ENCODE measurements around the gene SOX11.

Gene SOX11

DNA sequence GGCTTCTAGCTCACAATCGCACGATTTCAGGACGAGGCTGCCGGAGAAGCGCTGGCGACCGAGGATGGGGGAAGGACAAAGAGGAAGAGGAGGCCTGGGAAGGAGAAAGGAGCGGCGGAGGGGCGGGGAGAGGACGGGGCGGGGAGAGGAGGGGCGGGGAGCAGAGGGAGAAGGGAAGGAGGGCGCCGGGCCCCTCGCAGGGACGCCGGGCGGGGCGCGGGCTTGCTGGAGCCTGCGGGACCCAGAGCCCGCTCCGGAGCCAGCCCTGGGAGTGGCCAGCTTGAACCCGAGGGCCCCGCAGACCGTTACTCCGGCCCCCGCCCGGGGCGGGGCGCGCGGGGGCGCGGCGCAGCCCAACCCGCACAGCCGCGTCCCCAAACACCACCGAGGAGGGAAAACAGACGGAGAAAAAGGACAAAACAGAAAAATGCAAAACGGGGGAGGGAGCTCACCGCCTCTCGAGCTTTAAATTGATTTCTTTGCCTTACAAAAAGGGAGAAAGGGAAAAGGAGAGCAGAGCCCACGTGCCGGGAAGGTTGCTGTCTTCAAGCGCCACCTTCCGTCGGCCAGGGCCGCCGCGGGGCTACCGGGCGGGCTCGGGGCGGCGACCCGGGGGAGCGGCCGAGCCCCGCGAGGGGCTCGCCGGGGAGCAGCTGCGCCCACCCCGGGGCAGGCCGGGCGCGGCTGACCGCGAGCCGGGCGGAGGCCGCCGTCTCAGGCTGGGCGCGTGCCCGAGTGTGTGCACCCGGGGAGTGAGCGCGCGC lies 781 bp upstream of the SOX11 start:
- no peak for DNase-seq (ENCODE audit: low read depth in 3 of 3, low spot score in 1 of 3)

DNA sequence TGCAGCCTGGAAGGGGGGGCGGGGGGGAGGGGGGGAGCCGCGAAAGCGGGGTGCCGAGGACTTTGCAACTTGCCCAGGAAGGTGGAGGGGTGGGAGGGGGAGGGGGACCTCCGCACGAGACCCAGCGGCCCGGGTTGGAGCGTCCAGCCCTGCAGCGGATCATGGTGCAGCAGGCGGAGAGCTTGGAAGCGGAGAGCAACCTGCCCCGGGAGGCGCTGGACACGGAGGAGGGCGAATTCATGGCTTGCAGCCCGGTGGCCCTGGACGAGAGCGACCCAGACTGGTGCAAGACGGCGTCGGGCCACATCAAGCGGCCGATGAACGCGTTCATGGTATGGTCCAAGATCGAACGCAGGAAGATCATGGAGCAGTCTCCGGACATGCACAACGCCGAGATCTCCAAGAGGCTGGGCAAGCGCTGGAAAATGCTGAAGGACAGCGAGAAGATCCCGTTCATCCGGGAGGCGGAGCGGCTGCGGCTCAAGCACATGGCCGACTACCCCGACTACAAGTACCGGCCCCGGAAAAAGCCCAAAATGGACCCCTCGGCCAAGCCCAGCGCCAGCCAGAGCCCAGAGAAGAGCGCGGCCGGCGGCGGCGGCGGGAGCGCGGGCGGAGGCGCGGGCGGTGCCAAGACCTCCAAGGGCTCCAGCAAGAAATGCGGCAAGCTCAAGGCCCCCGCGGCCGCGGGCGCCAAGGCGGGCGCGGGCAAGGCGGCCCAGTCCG lies 540 bp downstream of the SOX11 start:
- no peak for DNase-seq (ENCODE audit: low read depth in 3 of 3, low spot score in 1 of 3)

DNA sequence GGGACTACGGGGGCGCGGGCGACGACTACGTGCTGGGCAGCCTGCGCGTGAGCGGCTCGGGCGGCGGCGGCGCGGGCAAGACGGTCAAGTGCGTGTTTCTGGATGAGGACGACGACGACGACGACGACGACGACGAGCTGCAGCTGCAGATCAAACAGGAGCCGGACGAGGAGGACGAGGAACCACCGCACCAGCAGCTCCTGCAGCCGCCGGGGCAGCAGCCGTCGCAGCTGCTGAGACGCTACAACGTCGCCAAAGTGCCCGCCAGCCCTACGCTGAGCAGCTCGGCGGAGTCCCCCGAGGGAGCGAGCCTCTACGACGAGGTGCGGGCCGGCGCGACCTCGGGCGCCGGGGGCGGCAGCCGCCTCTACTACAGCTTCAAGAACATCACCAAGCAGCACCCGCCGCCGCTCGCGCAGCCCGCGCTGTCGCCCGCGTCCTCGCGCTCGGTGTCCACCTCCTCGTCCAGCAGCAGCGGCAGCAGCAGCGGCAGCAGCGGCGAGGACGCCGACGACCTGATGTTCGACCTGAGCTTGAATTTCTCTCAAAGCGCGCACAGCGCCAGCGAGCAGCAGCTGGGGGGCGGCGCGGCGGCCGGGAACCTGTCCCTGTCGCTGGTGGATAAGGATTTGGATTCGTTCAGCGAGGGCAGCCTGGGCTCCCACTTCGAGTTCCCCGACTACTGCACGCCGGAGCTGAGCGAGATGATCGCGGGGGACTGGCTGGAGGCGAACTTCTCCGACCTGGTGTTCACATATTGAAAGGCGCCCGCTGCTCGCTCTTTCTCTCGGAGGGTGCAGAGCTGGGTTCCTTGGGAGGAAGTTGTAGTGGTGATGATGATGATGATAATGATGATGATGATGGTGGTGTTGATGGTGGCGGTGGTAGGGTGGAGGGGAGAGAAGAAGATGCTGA lies 1.4 kb downstream of the SOX11 start:
- DNase-seq (ENCODE audit: low read depth in 3 of 3, low spot score in 1 of 3): no peak

DNA sequence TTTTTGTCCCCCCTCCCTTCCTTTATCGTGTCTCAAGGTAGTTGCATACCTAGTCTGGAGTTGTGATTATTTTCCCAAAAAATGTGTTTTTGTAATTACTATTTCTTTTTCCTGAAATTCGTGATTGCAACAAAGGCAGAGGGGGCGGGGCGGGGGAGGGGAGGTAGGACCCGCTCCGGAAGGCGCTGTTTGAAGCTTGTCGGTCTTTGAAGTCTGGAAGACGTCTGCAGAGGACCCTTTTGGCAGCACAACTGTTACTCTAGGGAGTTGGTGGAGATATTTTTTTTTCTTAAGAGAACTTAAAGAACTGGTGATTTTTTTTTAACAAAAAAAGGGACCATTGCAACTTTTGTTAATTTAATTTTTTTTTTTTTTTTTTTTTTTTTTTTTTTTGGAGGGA lies 2.1 kb downstream of the SOX11 start:
- no peak for DNase-seq (ENCODE audit: low read depth in 3 of 3, low spot score in 1 of 3)

DNA sequence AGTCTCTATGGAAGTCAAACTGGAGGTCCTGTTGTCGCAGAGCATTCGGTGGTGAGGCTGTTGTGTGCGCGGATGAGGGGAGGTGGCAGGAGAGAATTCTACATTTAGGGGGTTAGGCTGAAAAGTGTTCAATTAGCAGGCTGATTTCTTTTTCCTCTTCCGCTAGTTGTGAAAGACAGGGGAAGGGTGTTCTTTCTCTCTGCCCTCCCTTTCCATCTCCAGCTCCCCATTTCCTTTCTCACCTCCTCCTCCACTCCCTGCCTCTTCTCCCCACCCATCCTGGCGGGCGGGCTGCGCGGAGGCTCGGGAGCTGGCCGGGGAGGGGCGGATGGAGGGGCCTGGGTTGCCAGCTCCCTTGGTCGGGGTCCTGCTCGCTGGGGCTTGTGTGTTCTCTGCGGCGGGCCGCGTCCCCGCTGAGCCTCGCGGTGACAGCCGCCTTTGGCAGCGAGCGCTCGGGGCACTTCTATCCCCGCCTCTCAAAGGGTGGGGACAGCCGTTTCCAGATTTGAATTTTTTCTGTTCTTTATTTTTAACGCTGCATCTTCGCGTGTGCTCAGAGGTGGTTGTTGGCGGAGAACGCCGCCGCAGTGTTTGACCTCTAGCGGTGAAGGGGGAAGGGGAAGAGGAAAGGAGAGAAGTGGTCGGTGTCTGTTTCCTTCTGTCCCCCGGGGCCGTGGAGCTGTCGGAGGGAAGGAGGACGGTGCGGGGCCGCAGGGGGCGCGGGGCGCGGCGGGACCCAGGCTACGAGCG lies 3.6 kb downstream of the SOX11 start:
- no peak for DNase-seq (ENCODE audit: low read depth in 3 of 3, low spot score in 1 of 3)

DNA sequence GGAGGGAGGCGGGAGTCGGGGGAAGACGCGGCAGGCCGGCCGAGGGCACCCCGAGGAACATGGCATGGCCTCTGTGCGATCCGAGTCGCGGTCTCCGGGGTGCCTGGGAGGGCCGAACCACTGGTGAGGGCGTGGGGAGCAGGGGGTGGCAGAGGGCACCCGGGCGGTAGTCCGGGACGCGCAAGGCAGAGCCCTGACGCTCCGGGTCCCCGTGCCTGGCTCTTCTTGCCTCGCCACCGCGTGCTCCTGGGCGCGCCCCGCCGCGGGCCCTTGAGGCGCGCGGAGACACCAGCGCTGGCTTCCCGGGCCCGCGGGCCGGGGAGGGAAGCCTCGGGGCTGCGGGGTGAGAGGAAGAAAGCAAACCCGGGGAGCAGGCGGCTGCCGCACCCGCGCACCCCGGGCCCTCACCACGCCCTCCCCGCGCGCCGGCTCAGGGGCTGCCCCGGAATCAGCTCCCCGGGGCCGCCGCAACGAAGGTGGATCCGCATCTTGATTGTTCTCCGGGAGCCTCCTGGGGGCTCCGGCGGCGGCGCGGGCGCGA lies 4.3 kb downstream of the SOX11 start:
- DNase-seq (ENCODE audit: low read depth in 3 of 3, low spot score in 1 of 3): no peak

DNA sequence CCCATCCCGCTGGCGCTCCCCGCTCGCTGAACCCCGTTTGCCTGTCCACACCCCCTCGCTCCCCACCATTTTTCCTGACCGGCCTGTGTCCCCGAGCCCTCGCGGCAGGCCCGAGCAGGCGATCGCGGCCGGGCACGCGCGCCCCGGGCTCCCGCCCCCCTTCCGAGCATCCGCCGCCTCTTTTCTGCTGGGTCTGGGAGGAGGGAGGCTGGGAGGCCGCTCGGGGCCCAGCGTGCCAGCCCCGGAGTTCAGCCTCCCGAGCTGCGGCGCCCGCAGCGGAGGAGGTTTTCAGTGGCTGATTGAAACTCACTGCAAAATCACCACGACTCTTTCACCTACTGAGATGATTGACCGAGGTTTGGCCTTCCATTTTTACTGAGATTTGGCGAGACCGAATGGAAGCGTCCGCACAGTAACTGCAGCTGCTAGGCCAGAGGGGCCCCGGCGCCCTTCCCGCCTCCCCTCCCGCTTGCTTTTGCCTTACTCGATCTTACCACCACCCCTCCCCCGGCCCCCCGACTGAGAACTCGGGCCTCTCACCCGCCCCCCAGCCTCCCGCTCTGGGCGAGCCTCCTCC lies 4.8 kb downstream of the SOX11 start:
- no peak for DNase-seq (ENCODE audit: low read depth in 3 of 3, low spot score in 1 of 3)

DNA sequence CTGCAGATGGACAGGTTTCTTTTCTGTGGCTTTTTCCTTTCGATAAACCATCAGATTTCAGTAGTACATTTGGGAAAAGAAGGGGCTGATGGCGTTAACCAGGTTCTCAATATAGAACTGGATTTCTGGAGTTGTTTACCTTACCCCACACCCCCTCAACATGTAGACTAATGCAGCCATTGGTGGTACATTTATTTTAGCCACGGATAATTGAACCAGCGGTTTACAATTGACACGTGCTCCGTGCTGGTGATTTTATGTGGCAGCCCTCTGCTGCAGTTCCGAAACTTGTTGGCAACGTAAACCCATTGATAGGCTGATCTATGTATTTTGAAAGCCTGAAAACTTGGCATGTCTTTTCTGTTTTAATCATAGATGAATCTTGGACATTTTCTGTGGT lies 5.4 kb downstream of the SOX11 start:
- DNase-seq (ENCODE audit: low read depth in 3 of 3, low spot score in 1 of 3): no peak

DNA sequence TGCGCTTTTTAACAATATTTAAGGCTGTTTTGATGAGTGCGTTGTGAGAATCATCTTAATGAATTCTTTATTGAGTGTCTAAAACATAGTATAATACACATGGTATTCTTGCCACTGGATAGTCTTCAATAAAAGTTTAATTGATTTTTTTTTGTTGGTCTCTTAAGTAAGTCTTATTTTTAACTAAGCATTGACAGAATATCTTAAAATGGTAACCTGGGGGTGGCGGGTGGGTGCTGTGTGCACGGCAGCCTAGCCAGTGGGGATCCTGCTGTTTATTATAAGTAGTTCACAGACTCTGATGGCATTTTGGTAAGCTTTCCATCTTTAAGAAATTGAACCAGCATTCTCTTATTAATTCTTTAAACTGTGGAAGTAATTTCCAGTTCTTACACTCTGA lies 6.0 kb downstream of the SOX11 start:
- no peak for DNase-seq (ENCODE audit: low read depth in 3 of 3, low spot score in 1 of 3)

DNA sequence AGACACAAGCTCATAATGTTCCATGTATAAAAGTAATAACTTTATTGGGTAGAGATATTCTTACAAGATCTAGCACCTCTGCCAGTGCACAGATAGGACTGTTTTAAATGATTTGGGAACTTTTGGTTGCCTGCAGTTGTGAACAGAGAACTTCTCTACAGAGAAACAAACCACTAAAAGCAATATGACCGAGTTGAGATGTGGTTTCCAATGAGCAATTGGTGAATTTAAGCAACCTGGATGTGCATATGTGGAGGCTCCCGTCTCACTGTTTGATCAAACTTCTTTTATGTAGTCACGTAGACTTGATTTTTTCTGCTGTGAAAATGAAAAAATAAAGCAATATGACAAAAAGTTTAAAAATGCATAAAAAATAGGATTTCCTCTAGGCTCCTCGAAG lies 7.8 kb downstream of the SOX11 start:
- DNase-seq (ENCODE audit: low read depth in 3 of 3, low spot score in 1 of 3): no peak

DNA sequence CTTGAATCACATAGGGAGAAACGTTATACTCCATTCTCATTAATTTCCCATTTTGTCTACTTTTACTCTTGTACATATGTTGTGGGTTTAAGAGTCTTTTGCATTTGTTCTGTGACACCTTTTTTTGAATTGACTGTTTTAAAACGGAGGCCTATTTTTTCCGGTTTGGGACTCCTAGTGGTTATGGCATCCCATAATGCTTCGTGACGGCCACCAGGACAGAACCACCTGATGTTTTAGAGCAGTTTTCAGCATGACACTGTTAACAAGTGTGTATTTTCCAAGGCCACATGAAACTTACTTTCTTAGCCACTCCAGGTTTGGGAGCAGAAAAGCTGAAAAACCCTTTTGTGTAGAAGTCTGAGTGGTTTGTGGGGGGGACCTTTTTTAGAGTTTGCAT lies 8.4 kb downstream of the SOX11 start:
- DNase-seq (ENCODE audit: low read depth in 3 of 3, low spot score in 1 of 3): no peak

DNA sequence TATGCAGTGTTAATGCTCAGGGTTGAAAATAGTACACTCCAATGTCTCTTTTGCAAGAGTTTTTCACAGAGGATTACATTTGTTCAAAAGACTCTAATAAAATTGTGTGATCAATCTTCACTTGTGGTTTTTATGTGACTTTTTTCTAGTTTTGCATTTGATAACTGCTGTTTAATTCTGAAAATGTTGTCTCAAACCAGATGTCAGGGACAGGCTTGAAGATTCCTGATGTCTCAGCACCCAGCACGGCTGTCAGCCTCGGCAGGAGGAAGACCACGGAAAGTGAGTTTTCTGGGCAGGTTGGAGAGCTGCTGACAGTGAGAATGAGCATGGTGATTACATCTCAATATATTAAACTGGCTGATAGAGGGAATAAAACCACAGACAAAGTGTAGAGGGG lies 9.1 kb downstream of the SOX11 start:
- no peak for DNase-seq (ENCODE audit: low read depth in 3 of 3, low spot score in 1 of 3)

DNA sequence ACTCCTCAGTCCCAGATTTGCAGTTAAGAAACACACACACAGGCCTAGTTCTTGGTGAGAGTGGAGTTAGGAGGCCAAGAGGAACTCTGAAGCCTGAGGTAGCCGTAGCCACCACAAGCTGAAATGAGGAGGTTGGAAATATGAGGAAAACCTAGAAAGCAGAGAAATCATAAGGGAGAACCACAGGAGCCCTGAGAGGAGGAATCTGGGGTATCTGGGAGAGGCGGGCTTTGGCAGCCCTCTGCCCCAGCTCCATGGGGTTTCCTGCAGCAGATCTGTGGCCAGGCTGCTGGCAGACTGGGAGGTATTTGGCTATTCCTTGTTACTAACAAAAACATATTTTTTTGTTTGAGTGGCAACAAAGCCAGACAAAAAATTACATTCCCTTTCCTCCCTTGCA lies 11.0 kb downstream of the SOX11 start:
- no peak for DNase-seq (ENCODE audit: low read depth in 3 of 3, low spot score in 1 of 3)

DNA sequence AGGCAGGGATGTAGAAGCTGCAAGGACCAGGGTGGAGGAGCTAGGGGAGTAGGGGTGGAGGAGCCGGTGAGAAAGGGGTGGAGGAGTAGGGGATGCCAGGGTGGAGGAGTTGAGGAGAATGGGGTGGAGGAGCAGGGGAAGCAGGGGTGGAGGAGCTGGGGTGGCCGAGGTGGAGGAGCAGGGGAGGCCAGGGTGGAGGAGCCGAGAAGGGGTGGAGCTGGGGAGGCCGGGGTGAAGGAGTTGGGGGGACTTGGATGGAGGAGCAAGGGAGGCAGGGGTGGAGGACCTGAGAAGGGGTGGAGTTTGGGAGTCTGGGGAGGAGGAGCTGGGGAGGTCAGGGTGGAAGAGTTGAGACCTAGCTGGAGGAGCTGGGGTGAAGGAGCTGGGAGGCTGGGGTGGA lies 13.3 kb downstream of the SOX11 start:
- DNase-seq (ENCODE audit: low read depth in 3 of 3, low spot score in 1 of 3): no peak

DNA sequence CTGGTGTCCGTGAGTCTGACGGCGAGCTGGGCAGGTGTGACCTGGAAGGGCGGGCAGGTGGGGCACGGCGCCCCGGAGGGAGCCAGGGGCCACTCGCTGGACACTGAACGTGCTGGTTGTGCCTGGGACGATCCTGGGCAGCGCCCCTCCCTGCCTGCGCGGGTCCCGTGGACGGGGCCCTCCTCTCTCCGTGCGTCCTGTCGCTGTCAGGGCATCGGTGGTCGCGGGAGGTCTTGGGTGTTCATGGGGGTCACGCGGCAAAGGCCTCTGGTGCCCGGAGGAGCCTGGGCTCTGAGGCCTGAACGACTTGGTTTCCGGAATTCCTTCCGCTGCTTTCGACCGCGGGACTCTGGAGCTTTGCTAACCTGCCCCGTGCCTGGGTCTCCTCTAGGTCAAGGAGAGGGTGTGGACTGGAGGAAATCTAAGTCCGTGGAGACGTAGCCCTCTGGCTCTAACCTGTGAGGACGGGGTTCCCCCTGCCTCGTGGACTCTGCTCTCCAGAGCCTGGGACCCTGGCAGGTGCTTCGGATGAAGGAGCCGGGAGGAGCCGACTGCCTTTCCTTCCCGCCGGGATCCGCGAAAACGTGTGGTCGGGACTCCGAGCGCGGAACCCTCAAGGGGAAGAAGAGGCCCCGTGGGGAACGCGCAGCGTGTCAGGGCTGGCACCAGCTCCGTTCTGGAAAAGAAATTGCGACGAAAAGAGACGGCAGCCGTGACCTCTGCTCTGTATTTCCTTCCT lies 14.7 kb downstream of the SOX11 start:
- no peak for DNase-seq (ENCODE audit: low read depth in 3 of 3, low spot score in 1 of 3)

DNA sequence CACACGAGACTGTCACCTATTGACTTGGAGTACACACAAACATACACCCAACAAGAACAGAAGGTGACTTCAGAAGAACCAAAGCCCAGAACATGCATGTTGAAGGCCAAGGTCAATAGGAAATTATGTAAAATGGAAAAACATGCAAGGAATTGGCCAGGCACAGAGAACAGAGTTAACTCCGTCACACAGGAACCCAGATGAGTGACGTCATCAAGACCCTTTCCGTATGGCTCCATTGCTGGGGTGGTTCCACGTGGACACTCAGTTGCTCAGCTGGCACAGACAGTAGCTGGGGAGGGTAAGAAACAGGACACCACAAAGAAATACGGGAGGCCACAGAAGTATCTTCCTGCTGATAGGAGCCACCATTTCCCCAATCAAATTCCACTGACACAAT lies 18.4 kb downstream of the SOX11 start:
- no peak for DNase-seq (ENCODE audit: low read depth in 3 of 3, low spot score in 1 of 3)

DNA sequence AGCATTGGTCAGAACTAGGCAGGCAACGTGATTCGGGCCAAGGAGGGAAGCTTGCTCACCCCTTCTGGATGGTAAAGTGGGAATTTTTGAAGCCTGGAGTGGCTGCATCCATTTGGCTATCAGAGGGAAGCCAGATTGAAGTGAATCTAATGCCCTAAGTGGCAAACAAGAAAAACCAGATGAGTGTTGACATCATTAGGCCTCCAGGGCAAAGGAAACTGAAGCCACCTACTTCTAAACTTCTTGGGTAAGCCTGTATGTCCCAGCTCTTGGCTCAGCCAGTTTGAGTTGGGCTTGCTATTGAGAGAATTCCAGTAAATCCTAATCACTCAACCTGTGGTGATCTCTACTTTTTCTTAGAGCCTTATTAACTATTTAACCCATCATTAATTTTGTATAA lies 20.9 kb downstream of the SOX11 start:
- no peak for DNase-seq (ENCODE audit: low read depth in 3 of 3, low spot score in 1 of 3)

DNA sequence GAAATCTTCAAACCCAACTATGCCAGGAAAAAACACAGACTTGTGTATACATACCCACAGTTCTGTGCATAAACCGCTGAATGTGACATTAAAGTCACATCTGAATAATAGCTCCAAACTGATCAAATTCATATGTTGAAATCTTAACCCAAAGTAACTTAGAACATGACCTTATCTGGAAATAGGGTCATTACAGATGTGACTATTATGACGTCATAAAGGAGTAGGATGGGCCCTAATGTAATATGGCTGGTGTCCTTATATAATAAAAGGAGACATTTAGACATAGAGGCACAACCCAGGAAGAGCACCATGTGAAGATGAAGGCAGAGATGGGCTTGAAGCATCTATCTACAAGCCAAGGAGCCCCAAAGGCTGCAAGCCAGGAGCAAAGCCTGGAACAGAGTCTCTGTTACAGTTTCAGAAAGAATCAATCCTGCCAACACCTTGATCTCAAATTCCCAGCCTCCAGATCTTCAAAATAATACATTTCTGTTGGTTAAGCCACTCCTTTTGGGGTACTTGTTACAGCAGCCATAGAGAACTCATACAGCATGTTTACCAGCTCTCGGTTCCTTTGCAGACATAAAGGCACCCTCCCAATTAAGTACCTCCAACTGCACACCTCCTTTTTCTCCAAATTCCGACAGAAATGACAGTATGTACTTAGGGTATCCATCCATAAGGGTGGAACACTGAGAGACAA lies 27.6 kb downstream of the SOX11 start:
- no peak for DNase-seq (ENCODE audit: low read depth in 3 of 3, low spot score in 1 of 3)

DNA sequence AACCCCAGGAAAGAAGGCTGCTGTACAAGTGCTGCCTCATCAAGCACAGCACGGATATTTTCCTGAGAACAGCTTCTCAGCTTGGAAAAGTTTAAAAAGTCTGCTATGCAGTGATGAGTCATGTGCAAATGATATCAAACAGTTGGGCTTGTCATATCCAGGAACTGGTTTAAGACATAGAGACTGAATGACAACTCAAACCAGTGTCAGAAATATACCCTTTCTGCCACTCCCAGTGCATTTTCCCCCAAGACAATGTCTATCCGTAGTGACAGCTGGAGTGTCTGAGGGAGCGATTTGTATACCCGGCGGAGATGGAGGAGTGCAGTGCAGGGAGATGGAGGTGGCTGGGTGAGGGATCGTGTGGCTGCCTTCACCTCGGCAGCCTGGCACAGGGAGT lies 28.2 kb downstream of the SOX11 start:
- no peak for DNase-seq (ENCODE audit: low read depth in 3 of 3, low spot score in 1 of 3)

Measured in stimulated activated CD4-positive, alpha-beta T cell treated with anti-CD3 and anti-CD28 coated beads, TNF-alpha, amount 100 ng/mL, for 1 hour (primary cell).